Measurements from ENCODE around the gene EIF2S2.

Gene EIF2S2

GRCh38 chr20:34122274-34122980 is 10.4 kb upstream of the EIF2S2 start:
- DNase-seq (ENCODE audit: low read depth in 1 of 2, low spot score in 1 of 2) = no peak

DNA sequence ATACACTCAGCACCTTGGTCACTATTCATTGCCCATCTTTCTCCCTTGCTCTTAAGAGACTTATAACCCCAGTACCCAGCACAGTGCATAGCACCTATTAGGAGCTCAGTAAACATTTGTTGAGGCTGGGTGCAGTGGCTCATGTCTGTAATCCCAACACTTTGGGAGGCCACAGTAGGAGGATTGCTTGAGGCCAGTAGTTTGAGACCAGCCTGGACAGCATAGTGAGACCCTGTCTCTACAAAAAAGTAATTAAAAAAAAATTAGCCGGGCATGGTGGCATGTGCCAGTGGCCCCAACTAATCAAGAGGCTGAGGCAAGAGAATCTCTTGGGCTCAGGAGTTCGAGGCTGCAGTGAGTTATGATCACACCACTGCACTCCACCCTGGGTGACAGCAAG is 8.2 kb upstream of the EIF2S2 start:
- DNase-seq (ENCODE audit: low read depth in 1 of 2, low spot score in 1 of 2) = no peak

GRCh38 chr20:34115232-34115631 is 3.2 kb upstream of the EIF2S2 start:
- DNase-seq (ENCODE audit: low read depth in 1 of 2, low spot score in 1 of 2) = no peak

GRCh38 chr20:34114809-34115208 is 2.8 kb upstream of the EIF2S2 start:
- DNase-seq (ENCODE audit: low read depth in 1 of 2, low spot score in 1 of 2) = no peak

- DNase-seq (ENCODE audit: low read depth in 1 of 2, low spot score in 1 of 2) = no peak
Measured at GRCh38 chr20:34112600-34113101, 608 bp upstream of the EIF2S2 start.

- no peak for DNase-seq (ENCODE audit: low read depth in 1 of 2, low spot score in 1 of 2)
Measured at GRCh38 chr20:34110745-34111641, 1.1 kb downstream of the EIF2S2 start.

- DNase-seq (ENCODE audit: low read depth in 1 of 2, low spot score in 1 of 2) = no peak
Measured at GRCh38 chr20:34110025-34110744, 1.9 kb downstream of the EIF2S2 start.

DNA sequence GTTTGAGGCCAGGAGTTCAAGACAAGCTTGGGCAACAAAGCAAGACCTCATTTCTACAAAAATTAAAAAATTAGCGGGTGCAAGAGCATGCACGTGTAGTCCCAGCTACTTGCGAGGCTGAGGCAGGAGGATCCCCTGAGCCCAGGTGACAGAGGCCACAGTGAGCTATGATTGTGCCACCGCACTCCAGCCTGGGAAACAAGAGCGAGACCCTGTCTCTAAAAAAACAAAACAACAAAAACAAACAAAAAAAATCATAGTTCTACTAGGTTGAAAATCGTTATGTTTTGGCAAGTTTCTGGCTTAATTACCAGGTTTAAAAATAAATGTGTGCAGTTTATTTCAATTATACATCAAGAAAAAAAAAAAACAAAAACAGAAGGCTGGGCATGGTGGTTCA is 2.6 kb downstream of the EIF2S2 start:
- no peak for DNase-seq (ENCODE audit: low read depth in 1 of 2, low spot score in 1 of 2)

DNA sequence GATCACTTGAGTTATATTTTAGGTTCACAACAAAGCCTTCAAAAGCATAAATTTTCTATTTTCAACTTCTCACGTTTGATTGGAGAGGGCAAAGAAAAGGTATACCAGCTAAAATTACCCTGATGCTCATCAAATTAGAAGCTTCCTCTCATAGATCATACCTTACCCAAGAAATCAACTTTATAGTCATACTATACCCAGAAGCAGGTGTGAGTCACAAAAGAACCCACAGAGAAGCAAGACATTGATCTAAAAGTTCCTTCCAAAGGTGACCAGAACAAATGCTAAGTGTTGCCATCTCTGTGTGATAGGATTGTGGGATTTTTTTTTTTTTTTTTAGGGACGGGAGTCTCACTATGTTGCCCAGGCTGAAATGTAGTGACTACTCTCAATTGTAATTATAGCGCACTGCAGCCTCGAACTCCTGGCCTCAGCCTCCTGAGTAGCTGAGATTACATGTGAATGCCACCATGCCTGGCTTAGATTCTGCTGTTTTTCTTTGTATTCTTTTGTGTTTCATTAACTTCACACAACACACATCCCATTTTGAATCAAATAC is 3.3 kb downstream of the EIF2S2 start:
- DNase-seq (ENCODE audit: low read depth in 1 of 2, low spot score in 1 of 2) = no peak

GRCh38 chr20:34105978-34106675 is 5.9 kb downstream of the EIF2S2 start:
- DNase-seq (ENCODE audit: low read depth in 1 of 2, low spot score in 1 of 2) = no peak

GRCh38 chr20:34104059-34104458 is 8.0 kb downstream of the EIF2S2 start:
- no peak for DNase-seq (ENCODE audit: low read depth in 1 of 2, low spot score in 1 of 2)

GRCh38 chr20:34102342-34102741 is 9.7 kb downstream of the EIF2S2 start:
- DNase-seq (ENCODE audit: low read depth in 1 of 2, low spot score in 1 of 2) = no peak

DNA sequence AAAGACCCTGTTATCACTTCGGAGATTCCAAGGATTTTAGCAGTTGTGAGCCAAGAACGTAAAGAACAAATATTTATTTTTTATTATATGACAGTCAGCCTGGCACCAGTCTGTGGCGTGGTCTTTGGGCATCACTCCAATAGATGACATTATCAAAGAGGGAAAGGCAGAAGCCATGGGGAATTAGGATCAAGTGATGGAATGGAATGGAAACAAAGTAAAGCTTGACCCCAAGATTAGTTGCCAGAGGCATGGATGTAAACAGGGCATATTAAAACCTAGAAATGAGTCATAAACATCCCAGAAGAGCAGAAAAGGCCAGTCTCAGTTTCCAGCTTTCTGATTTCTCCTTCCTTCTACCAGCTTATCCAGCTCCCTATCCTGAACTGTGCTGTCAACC is 11.5 kb downstream of the EIF2S2 start:
- no peak for DNase-seq (ENCODE audit: low read depth in 1 of 2, low spot score in 1 of 2)

GRCh38 chr20:34099675-34100074 is 12.4 kb downstream of the EIF2S2 start:
- no peak for DNase-seq (ENCODE audit: low read depth in 1 of 2, low spot score in 1 of 2)

- DNase-seq (ENCODE audit: low read depth in 1 of 2, low spot score in 1 of 2) = no peak
Measured at GRCh38 chr20:34098570-34098969, 13.5 kb downstream of the EIF2S2 start.

GRCh38 chr20:34096699-34097444 is 15.2 kb downstream of the EIF2S2 start:
- DNase-seq (ENCODE audit: low read depth in 1 of 2, low spot score in 1 of 2) = no peak

GRCh38 chr20:34095825-34096224 is 16.2 kb downstream of the EIF2S2 start:
- DNase-seq (ENCODE audit: low read depth in 1 of 2, low spot score in 1 of 2) = no peak

DNA sequence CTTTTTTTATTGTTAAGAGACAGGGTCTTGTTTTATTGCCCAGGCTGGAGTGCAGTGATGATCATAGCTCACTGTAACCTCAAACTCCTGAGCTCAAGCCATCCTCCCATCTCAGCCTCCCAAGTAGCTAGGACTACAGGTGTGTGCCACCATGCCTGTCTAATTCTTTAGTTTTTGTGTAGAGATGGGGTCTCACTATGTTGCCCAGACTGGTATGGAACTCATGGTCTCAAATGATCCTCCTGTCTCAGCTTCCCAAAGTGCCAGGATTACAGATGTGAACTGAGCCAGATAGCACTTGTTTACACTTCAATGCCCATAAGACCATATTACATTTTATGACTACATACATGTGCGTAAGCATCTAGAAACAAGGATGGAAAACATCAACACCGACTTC is 18.1 kb downstream of the EIF2S2 start:
- no peak for DNase-seq (ENCODE audit: low read depth in 1 of 2, low spot score in 1 of 2)

- DNase-seq (ENCODE audit: low read depth in 1 of 2, low spot score in 1 of 2) = no peak
Measured at GRCh38 chr20:34091637-34092200, 20.3 kb downstream of the EIF2S2 start.

- DNase-seq (ENCODE audit: low read depth in 1 of 2, low spot score in 1 of 2) = no peak
Measured at GRCh38 chr20:34090645-34091044, 21.4 kb downstream of the EIF2S2 start.
